ENCODE data around the gene CCHCR1.

CCHCR1 gene

GRCh38 chr6:31130751-31131150, 26.9 kb downstream of the CCHCR1 start:
- no peak for DNase-seq (ENCODE audit: low read depth, low spot score)

DNA sequence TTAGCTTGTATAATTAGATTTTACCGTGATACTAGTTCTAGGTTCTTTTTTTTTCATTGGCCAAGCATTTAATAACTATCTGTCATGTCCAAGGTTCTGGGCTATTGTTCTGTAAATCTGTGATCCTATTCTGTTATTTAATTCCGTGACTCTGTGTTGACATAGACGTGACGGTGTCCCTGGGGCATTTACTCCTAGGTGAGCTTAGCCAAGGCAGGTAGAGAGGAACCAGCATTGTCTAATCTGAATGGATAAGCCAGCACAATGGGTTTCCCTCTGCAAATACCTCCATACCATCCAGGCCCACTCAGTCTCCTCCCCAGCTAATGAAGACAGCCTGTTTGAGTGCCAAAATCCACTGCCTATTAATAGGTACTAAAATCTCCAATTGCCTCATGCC, 28.5 kb downstream of the CCHCR1 start:
- DNase-seq (ENCODE audit: low read depth, low spot score), result no peak

DNA sequence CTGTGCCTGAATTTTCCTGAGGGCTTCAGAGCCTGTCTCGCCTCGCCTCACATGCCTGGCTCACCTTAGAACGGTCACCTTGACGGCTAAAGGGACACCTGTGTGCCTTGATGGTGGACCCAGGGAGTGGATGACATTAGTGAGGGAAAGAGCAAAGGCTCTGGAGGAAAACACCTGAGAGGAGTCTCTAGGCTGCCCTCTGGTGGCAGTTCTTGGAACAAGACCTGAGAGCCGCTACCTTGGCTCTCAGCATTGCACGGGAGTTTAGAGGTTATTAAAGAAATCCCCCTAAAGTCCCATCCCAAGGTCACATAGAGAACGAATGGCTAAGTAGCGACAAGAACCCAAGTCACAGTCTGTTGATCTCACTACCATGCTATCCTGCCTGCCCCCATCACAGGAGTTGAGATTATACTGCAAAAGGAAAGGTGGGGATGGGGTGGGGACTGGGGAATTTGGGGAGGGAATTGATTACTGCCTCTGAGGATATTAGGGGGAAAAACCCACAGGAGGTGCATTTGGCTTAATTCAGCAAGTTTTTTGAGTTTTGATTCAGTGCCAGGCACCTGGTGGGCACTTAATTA, 29.4 kb downstream of the CCHCR1 start:
- peak; percentile 72 for DNase-seq (ENCODE audit: low read depth, low spot score)

GRCh38 chr6:31126396-31127175, 31.0 kb downstream of the CCHCR1 start:
- no peak for DNase-seq (ENCODE audit: low read depth, low spot score)

- peak; percentile 38 for DNase-seq (ENCODE audit: low read depth, low spot score)
Measured at GRCh38 chr6:31125586-31126363, 31.8 kb downstream of the CCHCR1 start.

GRCh38 chr6:31125162-31125561, 32.4 kb downstream of the CCHCR1 start:
- DNase-seq (ENCODE audit: low read depth, low spot score), result peak; percentile 66

DNA sequence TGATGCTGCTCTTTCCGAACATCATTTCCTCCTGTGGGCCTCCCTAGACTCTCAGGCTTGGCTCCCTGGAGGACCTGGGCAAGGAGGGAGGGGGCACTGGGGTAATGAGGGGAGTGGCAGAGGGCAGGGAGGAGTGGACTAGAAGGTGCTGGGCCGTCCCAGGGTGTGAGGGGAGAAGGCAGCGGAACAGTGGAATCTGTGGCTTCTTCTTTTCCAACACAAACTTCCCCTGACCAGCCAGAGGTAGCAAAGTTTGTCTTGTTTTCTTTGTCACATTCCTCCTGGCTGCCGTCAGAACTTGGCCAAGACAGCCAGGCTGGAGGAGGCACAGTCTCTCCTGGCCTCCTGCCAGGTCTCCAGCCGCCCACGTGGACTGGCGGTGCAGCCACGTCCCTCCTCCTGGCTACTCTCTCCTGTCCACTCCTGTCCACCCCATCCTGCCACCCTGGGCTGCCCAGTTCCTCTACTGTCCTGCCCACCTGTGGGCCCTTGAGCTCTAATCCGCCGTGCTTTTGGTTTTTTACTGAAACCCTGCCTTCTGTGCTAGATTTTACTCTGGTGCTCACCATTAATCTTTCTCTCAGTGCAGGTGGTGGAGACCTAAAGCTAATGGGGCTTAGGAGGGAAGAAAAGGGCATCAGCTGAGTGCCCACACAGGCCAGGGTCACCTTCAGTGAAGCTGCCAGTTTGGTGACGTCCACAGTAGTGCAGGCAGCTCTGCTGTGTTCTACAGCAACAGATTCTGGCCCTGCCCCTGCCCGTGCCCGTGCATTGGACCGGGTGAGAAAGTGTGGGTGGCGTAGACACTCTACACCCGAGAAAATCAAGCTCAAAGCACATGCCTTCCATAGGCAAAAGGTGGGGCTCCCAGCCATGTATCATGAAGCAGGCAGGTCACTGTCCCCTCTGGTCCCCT, 34.6 kb downstream of the CCHCR1 start:
- peak; percentile 97 for DNase-seq (ENCODE audit: low read depth, low spot score)

GRCh38 chr6:31121131-31121790, 36.3 kb downstream of the CCHCR1 start:
- DNase-seq (ENCODE audit: low read depth, low spot score), result no peak

DNA sequence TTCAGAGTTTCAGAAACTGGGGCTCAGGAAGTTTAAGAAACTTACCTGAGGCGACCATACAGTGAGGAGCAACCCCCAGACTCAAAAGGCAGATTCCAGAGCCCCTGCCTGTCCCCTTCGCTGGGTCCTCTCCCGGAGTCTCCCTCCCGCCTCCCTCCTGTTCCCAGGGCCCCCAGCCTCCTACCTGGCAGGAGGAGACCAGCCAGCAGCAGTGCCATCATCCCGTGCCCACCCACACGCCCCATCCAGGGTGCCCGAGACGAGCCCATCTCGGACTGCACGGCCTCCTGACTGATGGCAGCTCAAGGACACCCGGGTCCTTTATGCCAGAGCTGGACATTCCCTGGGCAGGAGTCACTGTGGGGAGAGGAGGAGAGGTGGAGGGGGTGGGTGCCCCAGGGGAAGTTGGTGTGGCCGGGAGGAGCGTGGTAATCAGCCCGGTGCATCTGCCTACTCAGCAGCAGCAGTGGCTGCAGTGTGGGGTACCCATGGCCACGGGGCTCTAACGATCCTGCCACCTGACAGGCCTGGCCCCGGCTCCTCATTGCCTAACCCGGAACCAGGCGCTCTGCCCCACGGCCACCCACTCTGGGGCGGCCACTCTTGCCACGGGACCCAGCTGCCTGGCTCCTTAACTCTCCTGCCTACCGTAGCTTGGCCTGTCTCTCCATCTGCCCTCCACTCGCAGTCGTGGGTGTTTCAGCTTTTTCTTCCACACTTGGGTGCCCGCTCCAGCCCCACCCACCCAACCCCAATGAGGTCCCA, 37.3 kb downstream of the CCHCR1 start, which contains the start of gene CDSN:
Gene CDSN (minus strand): TSS at position 296 of the 765 bp plus-strand sequence. CDS start 27 bp downstream, at position 269.
- DNase-seq (ENCODE audit: low read depth, low spot score), result no peak

DNA sequence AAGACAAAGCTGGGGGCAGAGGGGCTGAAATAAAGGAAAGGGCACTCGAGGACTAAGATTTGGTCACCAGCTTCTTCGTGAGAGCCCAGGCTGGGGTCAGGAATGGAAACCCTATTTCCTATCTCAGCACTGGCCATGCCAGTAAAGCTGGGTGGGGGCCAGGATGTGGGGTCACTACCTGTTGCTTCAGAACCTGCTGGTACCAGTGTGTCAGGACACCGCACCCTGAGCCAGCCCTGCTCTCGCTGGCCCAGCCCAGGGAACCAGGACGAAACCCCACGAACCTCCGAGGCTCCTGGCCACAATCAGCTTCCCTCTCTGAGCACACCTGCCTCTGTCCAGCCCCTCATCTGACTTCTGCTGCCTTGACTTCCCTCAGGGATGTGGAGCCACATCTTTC, 39.4 kb downstream of the CCHCR1 start:
- no peak for DNase-seq (ENCODE audit: low read depth, low spot score)

DNA sequence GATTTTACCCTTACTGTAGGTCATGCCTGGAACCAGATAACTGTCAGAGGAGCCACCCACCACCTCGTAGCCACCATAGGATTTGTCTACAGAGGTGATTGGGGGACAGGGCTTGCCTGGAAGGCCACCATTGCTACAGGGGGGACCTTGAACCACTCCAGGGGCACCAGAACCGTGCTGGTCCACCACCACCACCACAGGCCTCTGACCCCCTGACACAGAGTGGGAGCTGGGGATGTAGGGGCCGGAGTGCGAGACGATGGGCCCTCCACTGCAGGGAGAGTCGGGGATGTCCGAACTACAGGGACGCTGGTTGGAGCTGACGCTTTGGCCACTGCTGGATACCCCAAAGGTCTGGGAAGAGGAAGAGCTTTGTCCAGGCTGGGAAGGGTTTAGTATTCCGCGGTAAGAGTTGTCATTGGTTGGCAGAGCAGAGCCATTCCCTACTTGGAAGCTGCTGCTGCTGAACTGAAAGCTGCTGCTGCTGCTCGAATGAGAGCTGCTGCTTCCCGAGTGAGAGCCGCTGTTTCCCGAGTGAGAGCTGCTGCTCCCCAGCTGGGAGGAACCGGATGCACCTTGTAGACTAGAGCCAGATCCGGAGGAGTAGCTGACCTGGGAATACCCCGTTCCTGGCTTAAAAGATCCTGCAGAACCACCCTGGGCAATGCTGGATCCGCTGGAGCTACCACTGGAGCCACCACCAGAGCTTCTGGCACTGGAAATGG, 40.8 kb downstream of the CCHCR1 start:
- no peak for DNase-seq (ENCODE audit: low read depth, low spot score)

GRCh38 chr6:31115941-31116560, 41.6 kb downstream of the CCHCR1 start:
- no peak for DNase-seq (ENCODE audit: low read depth, low spot score)

DNA sequence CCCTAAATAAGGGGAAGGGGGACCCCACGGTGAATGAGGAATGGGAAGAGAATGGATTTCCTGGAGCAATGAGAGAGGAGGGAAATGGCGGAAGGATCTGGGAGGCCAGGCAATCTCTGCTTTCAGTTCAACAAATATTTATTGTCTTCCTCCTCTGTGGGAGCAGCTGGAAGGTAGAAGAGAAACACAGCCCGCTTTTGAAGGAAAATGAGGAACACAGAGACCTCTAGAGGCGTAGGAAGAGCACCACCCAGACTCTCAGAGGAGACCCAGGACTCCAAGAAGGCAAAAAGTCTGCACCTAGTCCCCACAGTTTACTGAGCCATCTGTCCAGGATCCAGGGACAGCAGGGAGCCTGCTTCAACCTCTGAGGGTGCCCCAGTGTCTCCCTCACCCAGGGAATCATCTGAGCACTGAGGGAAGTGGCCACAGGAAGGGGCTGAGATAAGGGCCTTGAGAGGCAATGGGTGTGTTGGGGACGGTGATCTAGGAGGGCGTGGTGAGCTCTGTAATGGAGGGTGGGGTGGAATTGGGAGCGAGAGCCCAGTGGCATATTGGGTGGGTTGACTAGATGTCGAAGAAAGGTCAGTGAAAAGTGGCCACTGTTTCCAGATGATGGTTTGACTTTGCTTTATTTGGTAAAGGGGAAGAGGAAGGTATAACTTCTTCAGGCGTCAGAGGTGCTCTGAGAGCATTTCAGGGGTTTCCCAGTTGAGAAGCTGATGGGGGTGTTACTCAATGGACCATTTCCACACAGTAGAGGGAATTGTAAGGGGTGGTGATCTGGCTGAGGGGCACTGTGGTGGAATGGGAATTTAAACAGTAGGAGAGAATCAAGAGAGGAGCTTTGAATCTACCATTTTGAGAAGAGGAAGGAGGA, 42.4 kb downstream of the CCHCR1 start:
- peak; percentile 69 for DNase-seq (ENCODE audit: low read depth, low spot score)

DNA sequence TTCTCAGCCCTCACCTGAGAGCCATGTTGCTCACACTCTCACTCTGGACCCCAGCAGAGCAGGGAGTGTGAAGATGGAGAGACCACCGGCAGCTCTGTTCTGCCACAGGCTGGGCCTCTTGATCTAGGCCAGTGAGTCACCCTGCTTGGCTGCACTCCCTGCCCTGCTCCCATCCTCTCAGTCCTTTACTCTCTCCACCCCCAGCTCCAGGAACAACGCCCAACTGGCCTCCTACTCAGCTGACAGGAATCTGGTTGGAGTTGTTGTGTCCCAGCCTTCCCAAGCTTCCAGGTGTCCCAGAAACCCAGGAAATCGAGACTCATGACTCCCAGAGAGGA, 43.1 kb downstream of the CCHCR1 start, which contains the start of gene PSORS1C1:
Gene PSORS1C1 (plus strand): TSS at position 260 of the 338 bp plus-strand sequence. CDS start 14,833 bp downstream, outside the sequence.
- DNase-seq (ENCODE audit: low read depth, low spot score), result peak; percentile 96

GRCh38 chr6:31113861-31114540, 43.6 kb downstream of the CCHCR1 start:
- peak; percentile 56 for DNase-seq (ENCODE audit: low read depth, low spot score)

DNA sequence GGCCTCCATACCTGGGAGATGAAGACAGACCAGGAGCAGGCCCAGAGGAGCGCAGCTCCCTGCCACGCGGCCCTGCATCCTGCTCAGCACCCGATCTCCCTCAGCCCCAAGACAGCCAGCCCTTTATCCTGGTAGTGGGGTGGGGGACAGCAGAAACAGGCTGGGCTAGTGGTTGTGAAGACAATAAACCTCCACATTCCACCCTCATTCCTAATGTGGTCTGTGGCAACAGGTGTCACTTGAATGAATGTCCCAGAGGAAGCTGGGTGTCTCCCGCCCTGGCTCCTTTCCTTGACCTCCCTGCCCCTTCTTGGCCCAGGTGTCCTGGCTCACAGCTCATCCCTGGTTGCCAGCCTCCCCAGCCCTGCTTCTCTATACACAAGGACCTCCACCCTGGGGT, 45.1 kb downstream of the CCHCR1 start, which contains the start of gene C6orf15:
Gene C6orf15 (minus strand): TSS at position 98 of the 400 bp plus-strand sequence. CDS start 20 bp downstream, at position 78.
- no peak for DNase-seq (ENCODE audit: low read depth, low spot score)

- DNase-seq (ENCODE audit: low read depth, low spot score), result no peak
Measured at GRCh38 chr6:31111712-31112111, 45.9 kb downstream of the CCHCR1 start.

All from astrocyte of the hippocampus (primary cell).